ENCODE data around the gene EZH2. TPM values are rescaled to one million over a fixed set of nuclear protein-coding genes. Genes with fewer than 3 reads are reported as not detected.
A peak's percentile ranks its signal among the peaks of the same experiment; 100 is the strongest.

Gene EZH2
- total RNA-seq, 1 donor from 2014 or later = 13.8 TPM

DNA sequence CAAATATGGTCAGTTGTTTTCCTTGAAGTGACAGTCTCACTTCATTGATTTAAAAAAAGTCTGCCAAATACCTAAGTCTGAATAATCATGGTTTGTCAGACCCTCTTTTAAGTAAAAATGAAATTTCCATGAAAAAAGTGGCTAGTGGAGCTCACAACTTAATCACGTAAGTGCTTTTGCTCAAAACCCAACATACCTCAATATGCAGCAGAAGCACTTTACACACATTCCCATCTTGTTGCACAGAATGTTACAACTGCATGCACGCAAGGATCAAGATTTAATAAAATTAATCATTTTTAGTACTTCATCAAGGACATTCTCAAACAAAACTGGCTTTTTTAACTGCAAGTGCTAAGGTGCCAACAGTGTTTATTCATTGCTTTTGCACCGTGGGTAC is 21.6 kb downstream of the EZH2 start:
- no peaks in the 10 kb centered on the region for H3K27me3 Mint-ChIP-seq (ENCODE audit: low read depth, unreplicated experiment)
- Histone ChIP-seq H4K20me1 (ENCODE audit: insufficient read depth, low read length) (peaks cover 13% of the 10 kb centered on the region), H3K79me2 (ENCODE audit: insufficient read depth, low read length) (peaks cover 89% of the 10 kb centered on the region)

DNA sequence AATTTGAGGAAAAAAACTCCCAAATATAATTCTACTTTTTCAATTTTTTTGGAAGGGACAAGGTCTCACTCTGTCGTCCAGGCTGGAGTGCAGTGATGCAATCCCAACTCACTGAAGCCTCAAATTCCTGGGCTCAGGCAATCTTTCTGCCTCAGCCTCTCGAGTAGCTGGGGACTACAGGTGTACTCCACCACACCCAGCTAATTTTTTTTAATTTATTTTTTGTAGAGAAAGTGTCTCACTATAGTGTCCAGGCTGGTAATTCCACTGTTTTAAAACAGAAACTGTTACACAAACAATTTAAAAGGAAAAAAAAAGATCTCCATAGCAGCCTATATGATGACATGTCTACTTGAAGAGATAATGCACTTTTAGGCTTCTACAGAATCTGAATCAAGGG is 25.6 kb downstream of the EZH2 start:
- no peak overlapping the region for H3K27ac ChIP-seq (ENCODE audit: low read depth, low read length)
- no peak overlapping the region for H3K4me2 ChIP-seq (ENCODE audit: low read length)
- Mint-ChIP-seq H3K4me3 (ENCODE audit: unreplicated experiment) (no peak overlapping the region), H3K36me3 (ENCODE audit: low read depth, unreplicated experiment) (no peaks in the 10 kb centered on the region), H3K4me1 (ENCODE audit: low read depth, unreplicated experiment) (peaks cover 1% of the 10 kb centered on the region), H3K27ac (ENCODE audit: unreplicated experiment) (no peak overlapping the region), H3K27me3 (ENCODE audit: low read depth, unreplicated experiment) (no peaks in the 10 kb centered on the region), H3K9me3 (ENCODE audit: unreplicated experiment) (no peaks in the 10 kb centered on the region)
- H3K4me1 ChIP-seq (ENCODE audit: insufficient read depth, low read length) = no peaks in the 10 kb centered on the region
- DNase-seq (ENCODE audit: low read depth) = no peak
- H2AFZ ChIP-seq (ENCODE audit: low read depth, low read length) = no peak overlapping the region
- no peak overlapping the region for H3K4me3 ChIP-seq (ENCODE audit: insufficient read depth, low read depth, low read length)
- peaks cover 28% of the 10 kb centered on the region for H4K20me1 ChIP-seq (ENCODE audit: insufficient read depth, low read length)
- no peak for FAIRE-seq
- H3K27me3 ChIP-seq (ENCODE audit: insufficient read depth, low read length) = no peaks in the 10 kb centered on the region
- no peaks in the 10 kb centered on the region for H3K9me3 ChIP-seq (ENCODE audit: insufficient read depth, low read depth, low read length)
- TF ChIP-seq, protein P1, sequence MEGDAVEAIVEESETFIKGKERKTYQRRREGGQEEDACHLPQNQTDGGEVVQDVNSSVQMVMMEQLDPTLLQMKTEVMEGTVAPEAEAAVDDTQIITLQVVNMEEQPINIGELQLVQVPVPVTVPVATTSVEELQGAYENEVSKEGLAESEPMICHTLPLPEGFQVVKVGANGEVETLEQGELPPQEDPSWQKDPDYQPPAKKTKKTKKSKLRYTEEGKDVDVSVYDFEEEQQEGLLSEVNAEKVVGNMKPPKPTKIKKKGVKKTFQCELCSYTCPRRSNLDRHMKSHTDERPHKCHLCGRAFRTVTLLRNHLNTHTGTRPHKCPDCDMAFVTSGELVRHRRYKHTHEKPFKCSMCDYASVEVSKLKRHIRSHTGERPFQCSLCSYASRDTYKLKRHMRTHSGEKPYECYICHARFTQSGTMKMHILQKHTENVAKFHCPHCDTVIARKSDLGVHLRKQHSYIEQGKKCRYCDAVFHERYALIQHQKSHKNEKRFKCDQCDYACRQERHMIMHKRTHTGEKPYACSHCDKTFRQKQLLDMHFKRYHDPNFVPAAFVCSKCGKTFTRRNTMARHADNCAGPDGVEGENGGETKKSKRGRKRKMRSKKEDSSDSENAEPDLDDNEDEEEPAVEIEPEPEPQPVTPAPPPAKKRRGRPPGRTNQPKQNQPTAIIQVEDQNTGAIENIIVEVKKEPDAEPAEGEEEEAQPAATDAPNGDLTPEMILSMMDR (IDR thresholded peaks at IDR 0.05; ENCODE audit: insufficient read depth, low read depth, low read length) = no peak
- TF ChIP-seq EZH2 (IDR thresholded peaks at IDR 0.05; ENCODE audit: insufficient read depth, low read length) = no peak
- no peak overlapping the region for H3K9ac ChIP-seq (ENCODE audit: low read length)
- no peaks in the 10 kb centered on the region for H3K36me3 ChIP-seq (ENCODE audit: insufficient read depth, low read length)
- H3K79me2 ChIP-seq (ENCODE audit: insufficient read depth, low read length) = peaks cover 91% of the 10 kb centered on the region

More for the DNA sequence above, 21.6 kb downstream of the EZH2 start:
- H3K27ac ChIP-seq (ENCODE audit: low read depth, low read length) = no peak overlapping the region
- no peak overlapping the region for H2AFZ ChIP-seq (ENCODE audit: low read depth, low read length)
- FAIRE-seq (no peak), DNase-seq (ENCODE audit: low read depth) (no peak)
- H3K4me3 Mint-ChIP-seq (ENCODE audit: unreplicated experiment) = no peak overlapping the region
- H3K4me1 ChIP-seq (ENCODE audit: insufficient read depth, low read length) = no peaks in the 10 kb centered on the region
- TF ChIP-seq, protein P1 (IDR thresholded peaks at IDR 0.05; ENCODE audit: insufficient read depth, low read depth, low read length) = no peak
- no peak for TF ChIP-seq EZH2 (IDR thresholded peaks at IDR 0.05; ENCODE audit: insufficient read depth, low read length)
- no peaks in the 10 kb centered on the region for H3K27me3 ChIP-seq (ENCODE audit: insufficient read depth, low read length)
- no peaks in the 10 kb centered on the region for H3K36me3 Mint-ChIP-seq (ENCODE audit: low read depth, unreplicated experiment)
- no peak overlapping the region for H3K4me2 ChIP-seq (ENCODE audit: low read length)
- no peak overlapping the region for H3K9ac ChIP-seq (ENCODE audit: low read length)
- no peak overlapping the region for H3K27ac Mint-ChIP-seq (ENCODE audit: unreplicated experiment)
- H3K36me3 ChIP-seq (ENCODE audit: insufficient read depth, low read length) = no peaks in the 10 kb centered on the region
- H3K4me3 ChIP-seq (ENCODE audit: insufficient read depth, low read depth, low read length) = no peak overlapping the region
- peaks cover under 1% of the 10 kb centered on the region for H3K9me3 Mint-ChIP-seq (ENCODE audit: unreplicated experiment)
- no peaks in the 10 kb centered on the region for H3K9me3 ChIP-seq (ENCODE audit: insufficient read depth, low read depth, low read length)
- H3K4me1 Mint-ChIP-seq (ENCODE audit: low read depth, unreplicated experiment) = peaks cover 1% of the 10 kb centered on the region

- Histone ChIP-seq H3K36me3 (ENCODE audit: insufficient read depth, low read length) (no peaks in the 10 kb centered on the region), H4K20me1 (ENCODE audit: insufficient read depth, low read length) (peaks cover 32% of the 10 kb centered on the region), H2AFZ (ENCODE audit: low read depth, low read length) (no peak overlapping the region), H3K4me1 (ENCODE audit: insufficient read depth, low read length) (peaks cover 4% of the 10 kb centered on the region), H3K4me3 (ENCODE audit: insufficient read depth, low read depth, low read length) (no peak overlapping the region), H3K9ac (ENCODE audit: low read length) (no peak overlapping the region), H3K9me3 (ENCODE audit: insufficient read depth, low read depth, low read length) (no peaks in the 10 kb centered on the region), H3K4me2 (ENCODE audit: low read length) (no peak overlapping the region), H3K27me3 (ENCODE audit: insufficient read depth, low read length) (no peaks in the 10 kb centered on the region), H3K27ac (ENCODE audit: low read depth, low read length) (no peak overlapping the region), H3K79me2 (ENCODE audit: insufficient read depth, low read length) (peaks cover 89% of the 10 kb centered on the region)
- Mint-ChIP-seq H3K27me3 (ENCODE audit: low read depth, unreplicated experiment) (no peaks in the 10 kb centered on the region), H3K27ac (ENCODE audit: unreplicated experiment) (no peak overlapping the region), H3K4me1 (ENCODE audit: low read depth, unreplicated experiment) (peaks cover 5% of the 10 kb centered on the region), H3K36me3 (ENCODE audit: low read depth, unreplicated experiment) (no peaks in the 10 kb centered on the region), H3K9me3 (ENCODE audit: unreplicated experiment) (no peaks in the 10 kb centered on the region), H3K4me3 (ENCODE audit: unreplicated experiment) (no peak overlapping the region)
- no peak for FAIRE-seq
- TF ChIP-seq, protein P1 (IDR thresholded peaks at IDR 0.05; ENCODE audit: insufficient read depth, low read depth, low read length) = no peak
- no peak for TF ChIP-seq EZH2 (IDR thresholded peaks at IDR 0.05; ENCODE audit: insufficient read depth, low read length)
- DNase-seq (ENCODE audit: low read depth) = peak; percentile 48
These were observed 27.2 kb downstream of the EZH2 start for GRCh38 chr7:148856891-148857290.

All from astrocyte (in vitro differentiated cells and primary cell).